ENCODE measurements around the gene CFAP410. TPM values are rescaled to one million over a fixed set of nuclear protein-coding genes. Genes with fewer than 3 reads are reported as not detected.
"Not testable (repeated sequence)": the region's sequence is repeated elsewhere in the genome, so short reads cannot be mapped to it uniquely, and the experiment has no call there.

The CFAP410 gene
- total and polyA plus RNA-seq, 2 donors (not counting 1 experiment from before 2014, with no cell fraction given): 69.2 to 98.8 TPM

DNA sequence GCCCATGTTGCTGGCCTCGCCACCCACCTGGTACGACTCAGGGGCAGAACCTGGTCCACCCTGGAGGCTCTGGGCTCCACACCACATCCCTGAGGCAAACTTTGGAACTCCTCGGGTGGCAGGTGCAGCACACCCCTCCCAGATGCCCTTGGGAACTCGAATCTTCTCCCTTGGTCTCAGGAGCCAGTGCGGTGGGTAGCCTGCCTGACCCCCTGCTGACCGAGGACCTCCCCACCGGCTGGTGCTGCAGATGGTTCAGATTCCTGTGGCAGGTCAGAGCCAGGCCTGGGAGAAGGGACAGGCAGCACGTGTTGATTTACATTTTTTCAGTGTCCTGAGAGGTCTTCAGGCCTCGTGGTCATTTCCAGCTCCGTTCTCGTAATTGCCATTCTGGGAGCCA, 6.3 kb upstream of the CFAP410 start:
- DNase-seq (no peak), ATAC-seq (ENCODE audit: low read depth) (no peak)
- no peaks in the 10 kb centered on the region for H4K20me1 ChIP-seq (ENCODE audit: control insufficient read depth, insufficient read depth, low read length, poor library complexity, severe bottlenecking)
- Mint-ChIP-seq H3K4me3 (no peak overlapping the region), H3K27ac (no peak overlapping the region), H3K9me3 (ENCODE audit: insufficient read depth) (no peaks in the 10 kb centered on the region), H3K27me3 (peaks cover 12% of the 10 kb centered on the region), H3K4me1 (peaks cover 2% of the 10 kb centered on the region)
- H3K4me2 ChIP-seq (replicated peaks; ENCODE audit: low read depth, low read length, poor library complexity, severe bottlenecking): no peak overlapping the region
- H3K4me3 ChIP-seq (ENCODE audit: control extremely low read depth in 1 of 5, extremely low read depth in 1 of 5, insufficient read depth in 1 of 5, low read depth in 2 of 5, low read length in 4 of 5): no peak overlapping the region
- 74% methylated on average over 11 of the region's 11 CpGs for WGBS (ENCODE audit: insufficient coverage)
- H3K9ac ChIP-seq (ENCODE audit: low read length): no peak overlapping the region
- H3K79me2 ChIP-seq (ENCODE audit: control insufficient read depth, insufficient read depth, low read length): no peaks in the 10 kb centered on the region
- CTCF ChIA-PET: no interaction called here
- TF ChIP-seq EZH2 (IDR thresholded peaks at IDR 0.05; ENCODE audit: borderline replicate concordance, insufficient read depth, low read depth, low read length, poor library complexity, severe bottlenecking): no peak
- TF ChIP-seq, protein P1, sequence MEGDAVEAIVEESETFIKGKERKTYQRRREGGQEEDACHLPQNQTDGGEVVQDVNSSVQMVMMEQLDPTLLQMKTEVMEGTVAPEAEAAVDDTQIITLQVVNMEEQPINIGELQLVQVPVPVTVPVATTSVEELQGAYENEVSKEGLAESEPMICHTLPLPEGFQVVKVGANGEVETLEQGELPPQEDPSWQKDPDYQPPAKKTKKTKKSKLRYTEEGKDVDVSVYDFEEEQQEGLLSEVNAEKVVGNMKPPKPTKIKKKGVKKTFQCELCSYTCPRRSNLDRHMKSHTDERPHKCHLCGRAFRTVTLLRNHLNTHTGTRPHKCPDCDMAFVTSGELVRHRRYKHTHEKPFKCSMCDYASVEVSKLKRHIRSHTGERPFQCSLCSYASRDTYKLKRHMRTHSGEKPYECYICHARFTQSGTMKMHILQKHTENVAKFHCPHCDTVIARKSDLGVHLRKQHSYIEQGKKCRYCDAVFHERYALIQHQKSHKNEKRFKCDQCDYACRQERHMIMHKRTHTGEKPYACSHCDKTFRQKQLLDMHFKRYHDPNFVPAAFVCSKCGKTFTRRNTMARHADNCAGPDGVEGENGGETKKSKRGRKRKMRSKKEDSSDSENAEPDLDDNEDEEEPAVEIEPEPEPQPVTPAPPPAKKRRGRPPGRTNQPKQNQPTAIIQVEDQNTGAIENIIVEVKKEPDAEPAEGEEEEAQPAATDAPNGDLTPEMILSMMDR (IDR thresholded peaks at IDR 0.05): no peak
- POLR2A ChIA-PET: no interaction called here
- H3K9me3 ChIP-seq (ENCODE audit: control extremely low read depth in 1 of 3, control insufficient read depth in 2 of 3, insufficient read depth in 1 of 3, low read length in 2 of 3): peaks cover 0 to 4% (median 0%) of the 10 kb centered on the region in 3 donors
- no peak overlapping the region for H2AFZ ChIP-seq (ENCODE audit: insufficient read depth, low read depth, low read length, poor library complexity, severe bottlenecking)
- H3K27ac ChIP-seq (ENCODE audit: low read length in 2 of 2): no peak overlapping the region
- intact Hi-C loops (cut with micrococcal nuclease): no loop called here
- peaks cover 6% of the 10 kb centered on the region in 2 donors for H3K4me1 ChIP-seq (ENCODE audit: control insufficient read depth in 2 of 2, insufficient read depth in 2 of 2, low read length in 2 of 2)
- peaks cover 0 to 25% (median 8%) of the 10 kb centered on the region in 4 experiments for H3K27me3 ChIP-seq (replicated peaks in 1 of 4; ENCODE audit: control extremely low read depth in 1 of 4, control insufficient read depth in 3 of 4, insufficient read depth in 4 of 4, low read length in 3 of 4)
- no peaks in the 10 kb centered on the region for H3K36me3 ChIP-seq (replicated peaks in 1 of 2; ENCODE audit: control extremely low read depth in 1 of 2, control insufficient read depth in 1 of 2, extremely low read depth in 1 of 2, insufficient read depth in 2 of 2, low read length in 1 of 2)

DNA sequence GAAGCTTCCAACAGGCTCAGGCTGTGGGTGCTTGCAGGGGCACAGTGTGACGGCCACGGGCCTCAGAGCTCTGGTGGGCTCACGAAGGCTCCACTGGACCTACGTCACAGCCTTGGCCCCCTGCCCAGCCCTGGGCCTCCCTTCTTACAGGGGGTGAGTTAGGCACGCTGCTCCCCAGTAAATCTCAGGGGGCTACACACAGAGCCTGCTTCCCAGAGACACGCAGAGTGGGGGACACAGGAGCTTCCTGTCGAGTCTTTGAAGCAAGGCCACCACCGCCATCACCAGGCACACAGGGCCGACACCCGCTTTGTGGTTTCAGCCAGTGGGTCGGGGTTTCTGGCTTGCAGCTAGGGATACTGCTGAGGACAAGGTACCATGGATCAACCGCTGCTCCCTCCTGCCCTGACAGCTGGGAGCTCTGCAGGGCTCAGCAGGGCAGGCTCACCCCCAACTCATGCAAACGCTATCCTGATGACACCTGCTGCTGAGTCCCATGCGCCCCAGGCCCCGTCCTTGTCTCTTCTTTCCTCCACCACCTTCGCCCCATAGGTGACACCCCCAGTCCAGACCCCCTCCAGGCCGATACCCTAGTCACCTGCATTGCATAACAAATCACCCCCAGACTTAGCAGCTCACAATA, 5.5 kb upstream of the CFAP410 start:
- peaks cover 11% of the 10 kb centered on the region in 2 donors for H3K4me1 ChIP-seq (ENCODE audit: control insufficient read depth in 2 of 2, insufficient read depth in 2 of 2, low read length in 2 of 2)
- H3K27ac ChIP-seq (ENCODE audit: low read length in 2 of 2): no peak overlapping the region
- peaks cover 0 to 4% (median 0%) of the 10 kb centered on the region in 3 donors for H3K9me3 ChIP-seq (ENCODE audit: control extremely low read depth in 1 of 3, control insufficient read depth in 2 of 3, insufficient read depth in 1 of 3, low read length in 2 of 3)
- H3K79me2 ChIP-seq (ENCODE audit: control insufficient read depth, insufficient read depth, low read length): no peaks in the 10 kb centered on the region
- no peaks in the 10 kb centered on the region for H3K9me3 Mint-ChIP-seq (ENCODE audit: insufficient read depth)
- POLR2A ChIA-PET: interaction anchor here (0.6 kb wide), 2 partner anchors 108 to 554 kb away, joined by 3 read pairs; no protein-coding TSS in a partner anchor
- H3K4me1 Mint-ChIP-seq: peaks cover 8% of the 10 kb centered on the region
- DNase-seq (no peak), ATAC-seq (ENCODE audit: low read depth) (no peak)
- H3K4me3 ChIP-seq (ENCODE audit: control extremely low read depth in 1 of 5, extremely low read depth in 1 of 5, insufficient read depth in 1 of 5, low read depth in 2 of 5, low read length in 4 of 5): no peak overlapping the region
- no peak overlapping the region for H3K4me3 Mint-ChIP-seq
- H3K4me2 ChIP-seq (replicated peaks; ENCODE audit: low read depth, low read length, poor library complexity, severe bottlenecking): no peak overlapping the region
- no peaks in the 10 kb centered on the region for H4K20me1 ChIP-seq (ENCODE audit: control insufficient read depth, insufficient read depth, low read length, poor library complexity, severe bottlenecking)
- peak overlapping the region; percentile 20 for H3K27ac Mint-ChIP-seq
- no peak overlapping the region for H3K9ac ChIP-seq (ENCODE audit: low read length)
- H2AFZ ChIP-seq (ENCODE audit: insufficient read depth, low read depth, low read length, poor library complexity, severe bottlenecking): no peak overlapping the region
- CTCF ChIA-PET: no interaction called here
- H3K36me3 ChIP-seq (replicated peaks in 1 of 2; ENCODE audit: control extremely low read depth in 1 of 2, control insufficient read depth in 1 of 2, extremely low read depth in 1 of 2, insufficient read depth in 2 of 2, low read length in 1 of 2): no peaks in the 10 kb centered on the region
- peaks cover 0 to 22% (median 7%) of the 10 kb centered on the region in 4 experiments for H3K27me3 ChIP-seq (replicated peaks in 1 of 4; ENCODE audit: control extremely low read depth in 1 of 4, control insufficient read depth in 3 of 4, insufficient read depth in 4 of 4, low read length in 3 of 4)
- intact Hi-C loops (cut with micrococcal nuclease): no loop called here
- WGBS (ENCODE audit: insufficient coverage): 58% methylated on average over 15 of the region's 17 CpGs
- no peak for TF ChIP-seq EZH2 (IDR thresholded peaks at IDR 0.05; ENCODE audit: borderline replicate concordance, insufficient read depth, low read depth, low read length, poor library complexity, severe bottlenecking)
- TF ChIP-seq, protein P1 (IDR thresholded peaks at IDR 0.05): no peak
- H3K27me3 Mint-ChIP-seq: peaks cover 12% of the 10 kb centered on the region

DNA sequence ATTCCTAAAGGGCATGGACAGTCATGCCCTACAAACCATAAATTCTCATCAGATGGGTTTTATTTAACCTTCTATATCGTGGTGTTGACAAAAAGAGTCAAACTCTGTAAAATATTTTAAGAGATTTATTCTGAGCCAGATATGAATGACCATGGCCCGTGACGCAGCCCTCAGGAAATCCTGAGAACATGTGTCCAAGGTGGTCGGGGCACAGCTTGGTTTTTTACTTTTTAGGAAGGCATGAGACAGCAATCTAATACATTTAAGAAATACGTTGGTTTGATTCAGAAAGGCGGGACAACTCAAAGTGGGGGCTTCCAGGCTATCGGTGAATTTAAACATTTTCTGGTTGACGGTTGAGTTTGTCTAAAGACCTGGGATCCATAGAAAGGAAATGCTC, 3.8 kb upstream of the CFAP410 start:
- H3K27ac Mint-ChIP-seq; CTCF ChIA-PET; H3K4me3 Mint-ChIP-seq; H2AFZ ChIP-seq (ENCODE audit: insufficient read depth, low read depth, low read length, poor library complexity, severe bottlenecking); H3K9me3 Mint-ChIP-seq (ENCODE audit: insufficient read depth); H3K27ac ChIP-seq (ENCODE audit: low read length in 2 of 2); ATAC-seq (ENCODE audit: low read depth); H3K79me2 ChIP-seq (ENCODE audit: control insufficient read depth, insufficient read depth, low read length); POLR2A ChIA-PET; H3K9me3 ChIP-seq (ENCODE audit: control extremely low read depth in 1 of 3, control insufficient read depth in 2 of 3, insufficient read depth in 1 of 3, low read length in 2 of 3); H4K20me1 ChIP-seq (ENCODE audit: control insufficient read depth, insufficient read depth, low read length, poor library complexity, severe bottlenecking); H3K4me3 ChIP-seq (ENCODE audit: control extremely low read depth in 1 of 5, extremely low read depth in 1 of 5, insufficient read depth in 1 of 5, low read depth in 2 of 5, low read length in 4 of 5); H3K4me2 ChIP-seq (replicated peaks; ENCODE audit: low read depth, low read length, poor library complexity, severe bottlenecking); intact Hi-C loops (cut with micrococcal nuclease); DNase-seq; H3K9ac ChIP-seq (ENCODE audit: low read length); H3K27me3 ChIP-seq (replicated peaks in 1 of 4; ENCODE audit: control extremely low read depth in 1 of 4, control insufficient read depth in 3 of 4, insufficient read depth in 4 of 4, low read length in 3 of 4); H3K36me3 ChIP-seq (replicated peaks in 1 of 2; ENCODE audit: control extremely low read depth in 1 of 2, control insufficient read depth in 1 of 2, extremely low read depth in 1 of 2, insufficient read depth in 2 of 2, low read length in 1 of 2): not testable (repeated sequence)
- WGBS (ENCODE audit: insufficient coverage): 80% methylated on average over 6 of the region's 8 CpGs
- Mint-ChIP-seq H3K4me1 (peaks cover 13% of the 10 kb centered on the region), H3K27me3 (peaks cover 12% of the 10 kb centered on the region)
- peaks cover 10 to 17% of the 10 kb centered on the region in 2 donors for H3K4me1 ChIP-seq (ENCODE audit: control insufficient read depth in 2 of 2, insufficient read depth in 2 of 2, low read length in 2 of 2)

Data from B cell (primary cell).